H1 (cell line): ENCODE measurements around the gene INHA. TPM values are rescaled to one million over a fixed set of nuclear protein-coding genes. Genes with fewer than 3 reads are reported as not detected.

Experiments used
- CTCF ChIA-PET: fragments of 300-600 bp; sonication (Branson Sonifier 250); formaldehyde crosslinking; loops from one replicate; lab custom pipeline; 2021; ENCODE audit not compliant: partially characterized antibody; lab: Charles Lee
- POLR2A ChIA-PET: fragments of 300-600 bp; sonication (Branson Sonifier 250); formaldehyde crosslinking; loops from one replicate; lab custom pipeline; 2021; ENCODE audit warnings: inconsistent platforms; ENCODE audit not compliant: partially characterized antibody; lab: Charles Lee
- DNase-seq, 2 experiments: peaks; one replicate each; pipeline versions ENCODE4 v3.0.0 to v3.0.0-alpha.2; 2010 to 2022; ENCODE audit warnings: low spot score in 2 of 2, low read depth in 1 of 2, mixed read lengths in 1 of 2
- FAIRE-seq: peaks from 2 replicates; lab custom pipeline; 2011; peaks lifted over from hg19 to GRCh38; lab: Jason Lieb, UNC
- H2AFZ ChIP-seq: 2 replicates; pipeline ENCODE4 v1.8.1; 2012; ENCODE audit warnings: low read length, inconsistent platforms
- H2AK5ac ChIP-seq: 2 replicates; pipeline ENCODE4 v1.6.1; 2013; ENCODE audit warnings: low read depth, low read length
- H2BK120ac ChIP-seq: replicated peaks from 2 replicates; pipeline ENCODE3; 2013; ENCODE audit warnings: low read depth, low read length, inconsistent platforms
- H2BK12ac ChIP-seq: 2 replicates; pipeline ENCODE4 v1.6.1; 2013; ENCODE audit warnings: low read depth, low read length
- H2BK15ac ChIP-seq: 2 replicates; pipeline ENCODE4 v1.6.1; 2013; ENCODE audit warnings: low read length
- H2BK20ac ChIP-seq: 2 replicates; pipeline ENCODE4 v1.6.1; 2013; ENCODE audit warnings: low read length
- H2BK5ac ChIP-seq: 2 replicates; pipeline ENCODE4 v1.6.1; 2013; ENCODE audit warnings: low read depth, low read length
- H3K14ac ChIP-seq: 2 replicates; pipeline ENCODE4 v1.6.1; 2013; ENCODE audit warnings: inconsistent platforms; ENCODE audit not compliant: insufficient read length
- H3K18ac ChIP-seq: 2 replicates; pipeline ENCODE4 v1.6.1; 2013; ENCODE audit warnings: low read length; ENCODE audit errors: extremely low read depth
- H3K23ac ChIP-seq: 2 replicates; pipeline ENCODE4 v1.6.1; 2013; ENCODE audit warnings: inconsistent platforms; ENCODE audit not compliant: insufficient read length
- H3K23me2 ChIP-seq: 2 replicates; pipeline ENCODE4 v1.6.1; 2013; ENCODE audit warnings: low read depth, low read length
- H3K27ac ChIP-seq: 2 replicates; pipeline ENCODE4 v1.6.1; 2011; ENCODE audit warnings: low read depth, low read length, inconsistent platforms
- H3K27me3 ChIP-seq, 4 experiments: replicated peaks in 1 of 4; 1 replicate in 1 of 4; 2 replicates in 3 of 4; pipeline versions ENCODE4 v1.6.1 to v1.8.1; 2011 to 2013; ENCODE audit warnings: low read length in 3 of 4, mild to moderate bottlenecking in 3 of 4, inconsistent platforms in 2 of 4, mixed read lengths in 2 of 4, moderate library complexity in 1 of 4; ENCODE audit not compliant: control insufficient read depth in 3 of 4, insufficient read depth in 3 of 4; ENCODE audit errors: extremely low read depth in 1 of 4
- H3K36me3 ChIP-seq, 4 experiments: 2 replicates each; pipeline versions ENCODE4 v1.6.1 to v1.8.1; 2011 to 2013; ENCODE audit warnings: mild to moderate bottlenecking in 4 of 4, low read length in 3 of 4, moderate library complexity in 2 of 4, control low read depth in 1 of 4, inconsistent platforms in 1 of 4; ENCODE audit not compliant: insufficient read depth in 4 of 4, control insufficient read depth in 2 of 4
- H3K4ac ChIP-seq: replicated peaks from 2 replicates; pipeline ENCODE3; 2013; ENCODE audit warnings: low read length, low read depth, mixed read lengths, inconsistent platforms; ENCODE audit not compliant: insufficient read length
- H3K4me1 ChIP-seq, 4 experiments: replicated peaks in 1 of 4; 1 replicate in 1 of 4; 2 replicates in 3 of 4; pipeline versions ENCODE4 v1.6.1 to v1.8.1; 2011 to 2013; ENCODE audit warnings: low read length in 3 of 4, inconsistent platforms in 2 of 4, mixed read lengths in 1 of 4; ENCODE audit not compliant: insufficient read depth in 4 of 4, control insufficient read depth in 3 of 4
- H3K4me2 ChIP-seq, 2 experiments: 2 replicates each; pipeline versions ENCODE4 v1.6.1 to v1.8.1; 2011 to 2013; ENCODE audit warnings: low read depth in 2 of 2, low read length in 2 of 2, control low read depth in 1 of 2, inconsistent platforms in 1 of 2, mild to moderate bottlenecking in 1 of 2; ENCODE audit not compliant: insufficient read depth in 1 of 2
- H3K4me3 ChIP-seq, 4 experiments: fragments of 200-600, 300-600 bp in 1 of 4; sonication (generic), shearing (Covaris generic), sonication (Bioruptor Twin) in 1 of 4; 2 replicates each; pipeline versions ENCODE4 v1.5.1 to v1.8.1; 2011 to 2016; ENCODE audit warnings: low read length in 4 of 4, low read depth in 3 of 4, control low read depth in 2 of 4, inconsistent platforms in 2 of 4, mild to moderate bottlenecking in 2 of 4, mixed read lengths in 1 of 4, moderate library complexity in 1 of 4; ENCODE audit not compliant: insufficient read depth in 2 of 4; ENCODE audit errors: extremely low read depth in 1 of 4
- H3K56ac ChIP-seq: replicated peaks from 2 replicates; pipeline ENCODE3; 2013; ENCODE audit warnings: low read depth, mild to moderate bottlenecking, mixed read lengths, low read length, inconsistent platforms; ENCODE audit not compliant: insufficient read length
- H3K79me1 ChIP-seq: 2 replicates; pipeline ENCODE4 v1.6.1; 2013; ENCODE audit warnings: low read depth, low read length, control low read depth
- H3K79me2 ChIP-seq, 2 experiments: 2 replicates each; pipeline versions ENCODE4 v1.6.1 to v1.8.1; 2012 to 2013; ENCODE audit warnings: low read length in 2 of 2, mild to moderate bottlenecking in 2 of 2, inconsistent platforms in 1 of 2; ENCODE audit not compliant: insufficient read depth in 2 of 2, control insufficient read depth in 1 of 2
- H3K9ac ChIP-seq, 4 experiments: replicated peaks in 1 of 4; 1 replicate in 1 of 4; 2 replicates in 3 of 4; pipeline versions ENCODE4 v1.6.1 to v1.8.1; 2011 to 2013; ENCODE audit warnings: low read depth in 3 of 4, low read length in 3 of 4, control low read depth in 2 of 4, mild to moderate bottlenecking in 2 of 4, moderate library complexity in 2 of 4, inconsistent platforms in 1 of 4; ENCODE audit errors: extremely low read depth in 1 of 4
- H3K9me3 ChIP-seq, 2 experiments: 2 replicates each; pipeline versions ENCODE4 v1.6.1 to v1.8.1; 2012 to 2013; ENCODE audit warnings: mild to moderate bottlenecking in 2 of 2, moderate library complexity in 2 of 2, control low read depth in 1 of 2, inconsistent platforms in 1 of 2, low read depth in 1 of 2, low read length in 1 of 2, mixed read lengths in 1 of 2; ENCODE audit not compliant: insufficient read depth in 2 of 2
- H4K20me1 ChIP-seq, 2 experiments: replicated peaks in 1 of 2; 2 replicates each; pipeline versions ENCODE3 to v1.8.1; 2011 to 2013; ENCODE audit warnings: inconsistent platforms in 2 of 2, low read length in 2 of 2, mild to moderate bottlenecking in 1 of 2; ENCODE audit not compliant: insufficient read depth in 2 of 2, control insufficient read depth in 1 of 2
- H4K5ac ChIP-seq: 2 replicates; pipeline ENCODE4 v1.6.1; 2013; ENCODE audit warnings: low read length, low read depth, mixed read lengths, inconsistent platforms; ENCODE audit not compliant: insufficient read length
- H4K8ac ChIP-seq: 2 replicates; pipeline ENCODE4 v1.8.0; 2013; ENCODE audit warnings: mild to moderate bottlenecking, moderate library complexity, low read length, inconsistent platforms; ENCODE audit not compliant: insufficient read depth; ENCODE audit errors: extremely low read depth
- H4K91ac ChIP-seq: replicated peaks from 2 replicates; pipeline ENCODE3; 2013; ENCODE audit warnings: low read length, mixed read lengths, inconsistent platforms; ENCODE audit not compliant: insufficient read length
- ASH2L ChIP-seq: fragments of 200-600, 300-600 bp; sonication (generic); IDR thresholded peaks from one replicate; pipeline ENCODE4 v1.7.1; 2017; ENCODE audit warnings: low read length
- ATF3 ChIP-seq: IDR thresholded peaks from 2 replicates; pipeline ENCODE4 v1.6.1; 2011; ENCODE audit warnings: low read depth, mild to moderate bottlenecking, low read length; ENCODE audit not compliant: insufficient read depth
- BCL11A ChIP-seq, 2 experiments: IDR thresholded peaks; one replicate each; pipeline ENCODE4 v1.6.1; 2011; ENCODE audit warnings: low read depth in 2 of 2, low read length in 2 of 2, mild to moderate bottlenecking in 2 of 2
- CBX8 ChIP-seq: fragments of 300-800, 300-1000 bp; sonication (generic); IDR thresholded peaks from 2 replicates; pipeline ENCODE4 v1.7.1; 2016; ENCODE audit warnings: low read depth, low read length, borderline replicate concordance
- CTCF ChIP-seq, 3 experiments: IDR thresholded peaks; 1 replicate in 2 of 3; 2 replicates in 1 of 3; pipeline versions ENCODE4 v1.5.1 to v1.6.1; 2011; ENCODE audit warnings: low read length in 3 of 3, mild to moderate bottlenecking in 3 of 3, inconsistent platforms in 2 of 3, low read depth in 1 of 3, moderate library complexity in 1 of 3; ENCODE audit not compliant: insufficient read depth in 1 of 3; ENCODE audit errors: control extremely low read depth in 1 of 3
- FOSL1 ChIP-seq: IDR thresholded peaks from 2 replicates; pipeline ENCODE4 v1.6.1; 2011; ENCODE audit warnings: mild to moderate bottlenecking, low read depth, low read length, moderate library complexity; ENCODE audit not compliant: insufficient read depth
- MAX ChIP-seq: IDR thresholded peaks from 2 replicates; pipeline ENCODE4 v1.6.1; 2012; ENCODE audit warnings: inconsistent platforms
- PHF8 ChIP-seq: fragments of 200-600 bp; sonication (generic); conservative IDR thresholded peaks from 2 replicates; pipeline ENCODE4 v1.7.1; 2012; ENCODE audit warnings: low read depth, mild to moderate bottlenecking, inconsistent platforms, low read length, moderate library complexity
- SP1 ChIP-seq: IDR thresholded peaks from 2 replicates; pipeline ENCODE4 v1.6.1; 2011; ENCODE audit warnings: low read depth, low read length
- TAF1 ChIP-seq: IDR thresholded peaks from 2 replicates; pipeline ENCODE4 v1.6.1; 2011; ENCODE audit warnings: mild to moderate bottlenecking, low read depth, low read length
- WGBS, 2 experiments: shearing (Covaris generic) in 1 of 2; methylation state at CpG; one replicate each; pipeline versions ENCODE4 v1.1.6 to v1.1.7; 2013 to 2015; ENCODE audit warnings: low lambda C conversion rate in 2 of 2, mixed read lengths in 2 of 2, inconsistent platforms in 1 of 2, low coverage in 1 of 2, missing lambda C conversion rate in 1 of 2; ENCODE audit not compliant: insufficient replicate concordance in 2 of 2, insufficient coverage in 1 of 2, insufficient read length in 1 of 2; ENCODE audit errors: extremely low coverage in 1 of 2, missing lambda C conversion rate in 1 of 2; 5-methylcytosine and 5-hydroxymethylcytosine counted together
- polyA plus RNA-seq, 7 experiments: library from polyadenylated mRNA; depleted of rRNA in 3 of 7; stranded (reverse) in 5 of 7; unstranded in 2 of 7; fragments of >200 nt in 5 of 7; fragments of 200-250 nt in 2 of 7; gene quantifications; 1 replicate in 5 of 7; 2 replicates in 1 of 7; 4 replicates in 1 of 7; pipeline versions ENCODE4 v1.2.1 to v1.2.3, GENCODE V29; 2011 to 2013; ENCODE audit warnings: missing spikeins in 2 of 7, mixed read lengths in 2 of 7
- total RNA-seq: library from RNA; stranded (reverse); fragmentation: NEBNext Ultra II Directional; extraction: Animal tissue kit (Norgen Biotek cat#: 25700); gene quantifications from 2 replicates; pipeline ENCODE4 v1.2.1, GENCODE V29; 2021

INHA gene
- total and polyA plus RNA-seq, 2 of the 8 experiments (the other 6 are each of a cell fraction or from before 2014, with no cell fraction given) = 0.65 to 2.7 TPM

- H3K4me3 ChIP-seq = no peak overlapping the region
- CTCF ChIA-PET = interaction anchor here (0.7 to 14.4 kb wide), 12 partner anchors 11 to 101 kb away, joined by 3 to 143 read pairs (median 4); partner anchors contain the start of genes INHA and OBSL1
- no peak for FAIRE-seq
- peak; percentile 29 for TF ChIP-seq ASH2L
- TF ChIP-seq CBX8 = no peak
- TF ChIP-seq MAX = no peak
- no peak for TF ChIP-seq ATF3
- TF ChIP-seq TAF1 = no peak
- no peak for TF ChIP-seq BCL11A (IDR thresholded peaks at IDR 0.05; ENCODE audit: low read depth in 2 of 2, low read length in 2 of 2)
- peak; percentile 37; the same call in 1 of the 2 replicates for TF ChIP-seq SP1
- peak; percentile 35 for TF ChIP-seq CTCF (IDR thresholded peaks at IDR 0.05; ENCODE audit: control extremely low read depth in 1 of 3, insufficient read depth in 1 of 3, low read depth in 1 of 3, low read length in 3 of 3)
- no peak for TF ChIP-seq FOSL1
- no peak for TF ChIP-seq PHF8
Measured at GRCh38 chr2:219595256-219595655, 23.1 kb downstream of the INHA start.

More at GRCh38 chr2:219595256-219595655, 23.1 kb downstream of the INHA start:
- peak overlapping the region; percentile 58 for H4K91ac ChIP-seq
- no peak overlapping the region for H3K14ac ChIP-seq
- no peak overlapping the region for H2AK5ac ChIP-seq
- no peak overlapping the region for H3K9ac ChIP-seq
- H3K18ac ChIP-seq = no peak overlapping the region; the same call in 1 of the 2 replicates
- H3K4me1 ChIP-seq = peaks cover 0 to 13% (median 2%) of the 10 kb centered on the region in 4 experiments; a peak in 4 of 7 replicates
- H2BK15ac ChIP-seq = no peak overlapping the region
- H3K79me1 ChIP-seq = no peaks in the 10 kb centered on the region; the same call in 1 of the 2 replicates
- H3K36me3 ChIP-seq = no peaks in the 10 kb centered on the region
- H4K8ac ChIP-seq = no peak overlapping the region
- no peak overlapping the region for H2AFZ ChIP-seq
- no peak overlapping the region for H2BK120ac ChIP-seq
- no peak for DNase-seq
- no peak overlapping the region for H3K4me2 ChIP-seq
- no peak overlapping the region for H4K5ac ChIP-seq
- H2BK12ac ChIP-seq = no peak overlapping the region
- peaks cover 2% of the 10 kb centered on the region; the same call in 1 of the 2 replicates for H3K23me2 ChIP-seq
- H3K56ac ChIP-seq = no peak overlapping the region
- no peaks in the 10 kb centered on the region for H3K9me3 ChIP-seq
- POLR2A ChIA-PET = interaction anchor here (0.7 to 13.4 kb wide), 6 partner anchors 19 to 51 kb away, joined by 3 to 127 read pairs (median 26); partner anchors contain the start of genes CHPF, INHA, OBSL1 and TMEM198
- H4K20me1 ChIP-seq = no peaks in the 10 kb centered on the region
- WGBS, 2 experiments = 66% methylated on average over 3 of the region's 3 CpGs; no CpG with 5 or more reads in 1 of the 2 experiments
- no peak overlapping the region for H2BK20ac ChIP-seq
- H2BK5ac ChIP-seq = no peak overlapping the region
- no peaks in the 10 kb centered on the region for H3K79me2 ChIP-seq
- peak overlapping the region; percentile 18; the same call in 1 of the 2 replicates for H3K27ac ChIP-seq
- H3K27me3 ChIP-seq = no peaks in the 10 kb centered on the region
- H3K23ac ChIP-seq = no peak overlapping the region
- no peak overlapping the region for H3K4ac ChIP-seq
